Keratinocyte (primary cell): ENCODE data around the gene NDUFAB1. TPM values are rescaled to one million over a fixed set of nuclear protein-coding genes. Genes with fewer than 3 reads are reported as not detected.

Source experiments
- DNase-seq: peaks from one replicate; pipeline ENCODE4 v3.0.0-alpha.2; 2011; ENCODE audit warnings: low read depth, missing footprints, low spot score
- FAIRE-seq: peaks from 2 replicates; lab custom pipeline; 2011; peaks lifted over from hg19 to GRCh38; lab: Jason Lieb, UNC
- H2AFZ ChIP-seq: 2 replicates; pipeline ENCODE4 v1.6.0; 2012; ENCODE audit warnings: low read length, control low read depth, inconsistent platforms; ENCODE audit not compliant: control insufficient read depth
- H3K27ac ChIP-seq: 2 replicates; pipeline ENCODE4 v1.5.1; 2011; ENCODE audit warnings: low read length; ENCODE audit not compliant: control insufficient read depth, insufficient read depth
- H3K27me3 ChIP-seq: 3 replicates; pipeline ENCODE4 v1.6.0; 2011; ENCODE audit warnings: low read length; ENCODE audit not compliant: control insufficient read depth, insufficient read depth; ENCODE audit errors: extremely low read depth
- H3K36me3 ChIP-seq, 2 experiments: 2 replicates in 1 of 2; 3 replicates in 1 of 2; pipeline ENCODE4 v1.5.1; 2011; ENCODE audit warnings: low read length in 2 of 2, mild to moderate bottlenecking in 1 of 2; ENCODE audit not compliant: control insufficient read depth in 2 of 2, insufficient read depth in 2 of 2; ENCODE audit errors: extremely low read depth in 1 of 2
- H3K4me1 ChIP-seq: 3 replicates; pipeline ENCODE4 v1.5.1; 2011; ENCODE audit warnings: low read length; ENCODE audit not compliant: control insufficient read depth, insufficient read depth; ENCODE audit errors: extremely low read depth
- H3K4me2 ChIP-seq: 3 replicates; pipeline ENCODE4 v1.6.0; 2011; ENCODE audit warnings: low read depth, low read length; ENCODE audit not compliant: control insufficient read depth, insufficient read depth; ENCODE audit errors: extremely low read depth
- H3K4me3 ChIP-seq, 3 experiments: fragments of 200-600 bp in 1 of 3; sonication (generic) in 1 of 3; 2 replicates in 2 of 3; 3 replicates in 1 of 3; pipeline ENCODE4 v1.5.1; 2011 to 2016; ENCODE audit warnings: low read length in 3 of 3, mild to moderate bottlenecking in 3 of 3, control low read depth in 2 of 3, inconsistent platforms in 1 of 3, low read depth in 1 of 3, mixed read lengths in 1 of 3, mixed run types in 1 of 3, moderate library complexity in 1 of 3; ENCODE audit not compliant: control insufficient read depth in 2 of 3, insufficient read depth in 2 of 3; ENCODE audit errors: extremely low read depth in 1 of 3
- H3K79me2 ChIP-seq: 2 replicates; pipeline ENCODE4 v1.6.0; 2012; ENCODE audit warnings: low read length; ENCODE audit not compliant: control insufficient read depth, insufficient read depth
- H3K9ac ChIP-seq: 3 replicates; pipeline ENCODE4 v1.6.0; 2011; ENCODE audit warnings: low read length; ENCODE audit not compliant: control insufficient read depth, insufficient read depth; ENCODE audit errors: extremely low read depth
- H3K9me1 ChIP-seq: 3 replicates; pipeline ENCODE4 v1.6.0; 2011; ENCODE audit warnings: low read length; ENCODE audit not compliant: control insufficient read depth, insufficient read depth; ENCODE audit errors: extremely low read depth
- H3K9me3 ChIP-seq: 2 replicates; pipeline ENCODE4 v1.5.1; 2012; ENCODE audit warnings: low read depth, low read length; ENCODE audit not compliant: control insufficient read depth
- H4K20me1 ChIP-seq: 3 replicates; pipeline ENCODE4 v1.6.0; 2011; ENCODE audit warnings: low read length; ENCODE audit not compliant: control insufficient read depth, insufficient read depth; ENCODE audit errors: extremely low read depth
- CTCF ChIP-seq, 3 experiments: IDR thresholded peaks in 1 of 3; conservative IDR thresholded peaks in 1 of 3; optimal IDR thresholded peaks in 1 of 3; 2 replicates in 2 of 3; 3 replicates in 1 of 3; pipeline versions ENCODE3 to v1.5.1; 2011; ENCODE audit warnings: low read length in 3 of 3, mild to moderate bottlenecking in 3 of 3, moderate library complexity in 2 of 3, control low read depth in 1 of 3, inconsistent platforms in 1 of 3; ENCODE audit not compliant: insufficient read depth in 2 of 3; ENCODE audit errors: extremely low read depth in 1 of 3
- EZH2 ChIP-seq: IDR thresholded peaks from one replicate; pipeline ENCODE4 v1.6.1; 2012; ENCODE audit warnings: inconsistent platforms, mild to moderate bottlenecking, low read length, moderate library complexity
- dilution Hi-C: fragments of 300-500 bp; cut with MboI; formaldehyde crosslinking; loops from one replicate; pipeline ENCODE4 v1.7.0; 2020; ENCODE audit warnings: low sequenced_read_pairs; ENCODE audit not compliant: extremely low pct_ligation_motif_present
- polyA plus RNA-seq, 5 experiments: library from polyadenylated mRNA; depleted of rRNA in 3 of 5; stranded (reverse) in 3 of 5; stranded (forward) in 1 of 5; unstranded in 1 of 5; fragments of >200 nt; gene quantifications; 1 replicate in 1 of 5; 2 replicates in 3 of 5; 3 replicates in 1 of 5; pipeline versions ENCODE4 v1.2.1 to v1.2.3, GENCODE V29; 2011 to 2012; ENCODE audit warnings: missing spikeins in 2 of 5, low read depth in 1 of 5, low replicate concordance in 1 of 5

The NDUFAB1 gene
- polyA plus RNA-seq, 1 donor (not counting 4 experiments of a cell fraction or from before 2014, with no cell fraction given), result 202 TPM

GRCh38 chr16:23579371-23579770 lies 16.7 kb downstream of the NDUFAB1 start:
- H3K27ac ChIP-seq, result no peak overlapping the region
- H3K9me3 ChIP-seq, result no peaks in the 10 kb centered on the region
- FAIRE-seq, result no peak
- no peaks in the 10 kb centered on the region for H3K9me1 ChIP-seq
- no peak overlapping the region for H3K4me3 ChIP-seq
- H3K4me1 ChIP-seq, result no peaks in the 10 kb centered on the region
- DNase-seq, result no peak
- dilution Hi-C loops, result no loop called here
- no peak overlapping the region for H3K4me2 ChIP-seq
- H3K79me2 ChIP-seq, result no peaks in the 10 kb centered on the region
- no peaks in the 10 kb centered on the region for H3K27me3 ChIP-seq
- H4K20me1 ChIP-seq, result no peaks in the 10 kb centered on the region
- H2AFZ ChIP-seq, result no peak overlapping the region
- TF ChIP-seq CTCF (optimal IDR thresholded peaks at IDR 0.05 in 1 of 3, IDR thresholded peaks at IDR 0.05 in 1 of 3, conservative IDR thresholded peaks at IDR 0.05 in 1 of 3; ENCODE audit: extremely low read depth in 1 of 3, insufficient read depth in 2 of 3, low read length in 3 of 3), result no peak
- no peak for TF ChIP-seq EZH2
- H3K9ac ChIP-seq, result no peak overlapping the region
- H3K36me3 ChIP-seq, result peaks cover 8 to 12% of the 10 kb centered on the region in 2 experiments

- Histone ChIP-seq H3K27ac (no peak overlapping the region), H3K27me3 (no peaks in the 10 kb centered on the region), H3K4me1 (no peaks in the 10 kb centered on the region), H4K20me1 (no peaks in the 10 kb centered on the region), H3K36me3 (peaks cover 10 to 12% of the 10 kb centered on the region in 2 experiments), H3K4me3 (no peak overlapping the region), H3K9me3 (no peaks in the 10 kb centered on the region), H3K4me2 (no peak overlapping the region), H3K79me2 (no peaks in the 10 kb centered on the region), H2AFZ (no peak overlapping the region), H3K9me1 (no peaks in the 10 kb centered on the region), H3K9ac (no peak overlapping the region)
- dilution Hi-C loops, result no loop called here
- TF ChIP-seq CTCF (optimal IDR thresholded peaks at IDR 0.05 in 1 of 3, IDR thresholded peaks at IDR 0.05 in 1 of 3, conservative IDR thresholded peaks at IDR 0.05 in 1 of 3; ENCODE audit: extremely low read depth in 1 of 3, insufficient read depth in 2 of 3, low read length in 3 of 3), result no peak
- TF ChIP-seq EZH2, result no peak
- no peak for DNase-seq
- FAIRE-seq, result no peak
These were observed 17.9 kb downstream of the NDUFAB1 start for GRCh38 chr16:23578101-23578830.
